DND-41 (cell line): ENCODE measurements around the gene HOXC5.

Experiments used
- ATAC-seq: fragments of 200-7000 bp; cut with Tn5 transposase; 3 replicates; pipeline ENCODE4 v1.9.1; 2021; ENCODE audit warnings: low read depth; ENCODE audit not compliant: insufficient read depth
- DNase-seq: peaks from one replicate; pipeline ENCODE4 v3.0.0-alpha.2; 2020
- H2AFZ ChIP-seq: 2 replicates; pipeline ENCODE4 v1.6.0; 2012; ENCODE audit warnings: low read depth, low read length
- H3K27ac ChIP-seq: 2 replicates; pipeline ENCODE4 v1.5.1; 2012; ENCODE audit warnings: low read length, inconsistent platforms
- H3K27me3 ChIP-seq: fragments of 200-600 bp; sonication (generic); 2 replicates; pipeline ENCODE4 v1.6.0; 2012; ENCODE audit warnings: low read length, mild to moderate bottlenecking, inconsistent platforms; ENCODE audit not compliant: insufficient read depth, poor library complexity
- H3K36me3 ChIP-seq: 2 replicates; pipeline ENCODE4 v1.5.1; 2012; ENCODE audit warnings: low read length, inconsistent platforms; ENCODE audit not compliant: insufficient read depth
- H3K4me1 ChIP-seq: 2 replicates; pipeline ENCODE4 v1.5.1; 2012; ENCODE audit warnings: mild to moderate bottlenecking, low read length; ENCODE audit not compliant: insufficient read depth
- H3K4me2 ChIP-seq: 2 replicates; pipeline ENCODE4 v1.6.0; 2012; ENCODE audit warnings: mild to moderate bottlenecking, moderate library complexity, low read length, inconsistent platforms; ENCODE audit not compliant: insufficient read depth
- H3K4me3 ChIP-seq, 2 experiments: fragments of 200-600 bp in 1 of 2; shearing (Covaris generic) in 1 of 2; 2 replicates each; pipeline ENCODE4 v1.5.1; 2012 to 2016; ENCODE audit warnings: inconsistent platforms in 2 of 2, low read length in 2 of 2, mild to moderate bottlenecking in 2 of 2, low read depth in 1 of 2, moderate library complexity in 1 of 2
- H3K79me2 ChIP-seq: 2 replicates; pipeline ENCODE4 v1.6.0; 2012; ENCODE audit warnings: low read length, inconsistent platforms; ENCODE audit not compliant: insufficient read depth
- H3K9ac ChIP-seq: 2 replicates; pipeline ENCODE4 v1.6.0; 2012; ENCODE audit warnings: low read depth, mild to moderate bottlenecking, inconsistent platforms, low read length, moderate library complexity
- H3K9me3 ChIP-seq: 2 replicates; pipeline ENCODE4 v1.5.1; 2012; ENCODE audit warnings: low read length, moderate library complexity, mild to moderate bottlenecking, inconsistent platforms; ENCODE audit not compliant: insufficient read depth, severe bottlenecking
- H4K20me1 ChIP-seq: 2 replicates; pipeline ENCODE4 v1.6.0; 2012; ENCODE audit warnings: low read length; ENCODE audit not compliant: insufficient read depth
- EZH2 ChIP-seq: IDR thresholded peaks from 3 replicates; pipeline ENCODE4 v1.6.1; 2012; ENCODE audit warnings: borderline replicate concordance, low read depth, mild to moderate bottlenecking, moderate library complexity, low read length, inconsistent platforms; ENCODE audit not compliant: severe bottlenecking
- TF ChIP-seq, protein P1 (sequence below): IDR thresholded peaks from 2 replicates; pipeline ENCODE4 v1.5.1; 2012; ENCODE audit warnings: borderline replicate concordance, low read length, moderate library complexity, mild to moderate bottlenecking; ENCODE audit not compliant: poor library complexity, severe bottlenecking; ENCODE audit errors: extremely low read depth

Gene HOXC5

DNA sequence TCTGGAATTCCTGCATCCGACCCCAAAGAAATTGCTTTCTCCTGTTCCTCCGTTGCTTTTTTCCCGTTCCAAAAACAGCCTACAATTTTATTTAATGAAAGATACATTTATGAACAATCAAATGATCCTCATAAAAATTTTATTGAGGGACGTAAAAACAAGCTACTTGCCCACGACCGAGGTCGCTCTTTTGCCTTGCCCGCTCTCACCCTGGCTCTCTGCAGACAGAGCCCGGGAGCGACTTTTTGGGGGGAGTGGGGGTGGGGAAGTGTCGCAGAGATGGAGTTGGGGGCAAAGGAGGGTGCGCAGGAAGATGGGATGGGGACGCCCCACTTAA is 34.0 kb upstream of the HOXC5 start:
- no peak overlapping the region for H3K4me2 ChIP-seq
- H3K27me3 ChIP-seq: peaks cover 49% of the 10 kb centered on the region
- H3K9me3 ChIP-seq: no peaks in the 10 kb centered on the region
- ATAC-seq: no peak
- H3K79me2 ChIP-seq: no peaks in the 10 kb centered on the region
- no peak overlapping the region for H3K27ac ChIP-seq
- H3K4me1 ChIP-seq: peaks cover 18% of the 10 kb centered on the region
- no peak overlapping the region for H3K9ac ChIP-seq
- H3K36me3 ChIP-seq: no peaks in the 10 kb centered on the region
- TF ChIP-seq, protein P1, sequence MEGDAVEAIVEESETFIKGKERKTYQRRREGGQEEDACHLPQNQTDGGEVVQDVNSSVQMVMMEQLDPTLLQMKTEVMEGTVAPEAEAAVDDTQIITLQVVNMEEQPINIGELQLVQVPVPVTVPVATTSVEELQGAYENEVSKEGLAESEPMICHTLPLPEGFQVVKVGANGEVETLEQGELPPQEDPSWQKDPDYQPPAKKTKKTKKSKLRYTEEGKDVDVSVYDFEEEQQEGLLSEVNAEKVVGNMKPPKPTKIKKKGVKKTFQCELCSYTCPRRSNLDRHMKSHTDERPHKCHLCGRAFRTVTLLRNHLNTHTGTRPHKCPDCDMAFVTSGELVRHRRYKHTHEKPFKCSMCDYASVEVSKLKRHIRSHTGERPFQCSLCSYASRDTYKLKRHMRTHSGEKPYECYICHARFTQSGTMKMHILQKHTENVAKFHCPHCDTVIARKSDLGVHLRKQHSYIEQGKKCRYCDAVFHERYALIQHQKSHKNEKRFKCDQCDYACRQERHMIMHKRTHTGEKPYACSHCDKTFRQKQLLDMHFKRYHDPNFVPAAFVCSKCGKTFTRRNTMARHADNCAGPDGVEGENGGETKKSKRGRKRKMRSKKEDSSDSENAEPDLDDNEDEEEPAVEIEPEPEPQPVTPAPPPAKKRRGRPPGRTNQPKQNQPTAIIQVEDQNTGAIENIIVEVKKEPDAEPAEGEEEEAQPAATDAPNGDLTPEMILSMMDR: no peak
- no peak for TF ChIP-seq EZH2
- DNase-seq: no peak
- no peak overlapping the region for H3K4me3 ChIP-seq
- H2AFZ ChIP-seq: no peak overlapping the region
- no peaks in the 10 kb centered on the region for H4K20me1 ChIP-seq

DNA sequence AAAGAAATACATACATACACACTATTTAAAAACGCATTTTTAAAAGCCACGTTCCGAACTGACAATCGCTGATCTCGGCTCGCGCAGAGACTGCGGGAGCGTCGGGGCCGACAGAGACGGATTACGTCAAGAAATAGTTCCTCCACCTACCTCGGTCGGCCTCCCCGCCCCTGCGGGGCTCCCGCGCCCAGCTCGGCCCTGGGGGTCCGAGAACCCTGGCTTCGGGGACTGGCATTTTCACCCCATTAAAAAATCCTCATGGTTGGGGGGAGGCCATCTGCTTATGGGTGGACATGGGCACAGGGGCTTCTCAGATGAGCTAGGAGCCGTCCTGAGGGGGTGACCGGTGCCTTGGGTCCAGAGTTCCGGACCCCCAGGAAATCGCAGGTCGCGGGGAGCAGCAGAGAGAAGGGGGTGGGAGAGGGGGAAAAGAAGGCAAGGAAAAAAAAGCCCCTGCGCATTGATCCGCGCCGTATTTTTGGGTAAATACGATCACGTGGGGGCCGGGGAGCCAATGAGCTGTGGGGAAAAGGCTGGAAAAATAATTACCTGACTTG is 33.2 kb upstream of the HOXC5 start:
- H4K20me1 ChIP-seq: no peaks in the 10 kb centered on the region
- H3K36me3 ChIP-seq: no peaks in the 10 kb centered on the region
- H3K9ac ChIP-seq: no peak overlapping the region
- peaks cover 57% of the 10 kb centered on the region for H3K27me3 ChIP-seq
- no peaks in the 10 kb centered on the region for H3K79me2 ChIP-seq
- DNase-seq (no peak), ATAC-seq (no peak)
- H3K27ac ChIP-seq: no peak overlapping the region
- H3K4me3 ChIP-seq: no peak overlapping the region
- H2AFZ ChIP-seq: no peak overlapping the region
- no peak overlapping the region for H3K4me2 ChIP-seq
- no peaks in the 10 kb centered on the region for H3K9me3 ChIP-seq
- peaks cover 18% of the 10 kb centered on the region for H3K4me1 ChIP-seq
- TF ChIP-seq, protein P1: no peak
- no peak for TF ChIP-seq EZH2

DNA sequence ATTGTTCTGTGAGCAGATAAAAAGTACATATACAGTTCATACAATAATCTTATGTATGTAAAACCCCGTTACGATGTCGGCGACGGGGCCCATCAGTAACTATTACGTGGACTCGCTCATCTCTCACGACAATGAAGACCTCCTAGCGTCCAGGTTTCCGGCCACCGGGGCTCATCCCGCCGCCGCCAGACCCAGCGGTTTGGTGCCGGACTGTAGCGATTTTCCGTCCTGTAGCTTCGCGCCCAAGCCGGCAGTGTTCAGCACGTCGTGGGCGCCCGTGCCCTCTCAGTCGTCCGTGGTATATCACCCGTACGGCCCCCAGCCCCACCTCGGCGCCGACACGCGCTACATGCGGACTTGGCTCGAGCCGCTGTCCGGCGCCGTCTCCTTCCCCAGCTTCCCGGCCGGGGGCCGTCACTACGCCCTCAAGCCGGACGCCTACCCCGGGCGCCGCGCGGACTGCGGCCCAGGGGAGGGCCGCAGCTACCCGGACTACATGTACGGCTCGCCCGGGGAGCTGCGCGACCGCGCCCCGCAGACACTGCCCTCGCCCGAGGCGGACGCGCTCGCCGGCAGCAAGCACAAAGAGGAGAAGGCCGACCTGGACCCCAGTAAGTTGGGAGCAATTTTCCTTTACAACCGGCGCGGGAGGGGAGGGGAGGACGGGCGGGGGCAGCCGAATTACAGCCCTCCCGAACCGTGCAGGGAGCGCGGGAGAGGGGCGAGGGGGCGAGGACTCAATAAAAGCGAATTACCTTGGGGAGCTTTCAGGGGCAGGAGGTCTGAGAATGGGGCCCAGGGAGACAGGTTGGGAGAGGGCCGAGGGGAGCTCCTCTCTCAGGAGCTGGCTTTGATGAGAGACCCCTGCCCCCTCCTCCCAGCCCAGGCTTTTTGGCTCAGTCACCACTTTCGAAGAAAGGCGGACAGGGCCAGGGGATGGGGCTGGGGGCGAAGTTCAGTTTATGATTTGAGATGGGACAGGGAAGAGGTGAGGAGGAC is 32.4 kb upstream of the HOXC5 start, which contains the start of gene HOXC9:
HOXC9 (plus strand) TSS at position 46 of the 999 bp plus-strand sequence; CDS start at position 74, 28 bp downstream.
- no peak within 1 kb of the TSS for H3K4me2 ChIP-seq

More for the DNA sequence above, 32.4 kb upstream of the HOXC5 start, which contains the start of gene HOXC9:
- H3K27me3 ChIP-seq: peaks cover 56% of the 10 kb centered on the region
- no peak within 1 kb of the TSS for H3K9ac ChIP-seq
- H3K27ac ChIP-seq: no peak within 1 kb of the TSS
- H2AFZ ChIP-seq: no peak within 1 kb of the TSS
- TF ChIP-seq, protein P1: no peak
- TF ChIP-seq EZH2: no peak
- DNase-seq (no peak), ATAC-seq (no peak)
- no peaks in the 10 kb centered on the region for H3K9me3 ChIP-seq
- no peaks in the 10 kb centered on the region for H3K79me2 ChIP-seq
- H4K20me1 ChIP-seq: no peaks in the 10 kb centered on the region
- no peak within 1 kb of the TSS for H3K4me3 ChIP-seq
- H3K36me3 ChIP-seq: no peaks in the 10 kb centered on the region
- peaks cover 12% of the 10 kb centered on the region for H3K4me1 ChIP-seq
